Measurements from ENCODE around the gene LMOD1. TPM values are rescaled to one million over a fixed set of nuclear protein-coding genes. Genes with fewer than 3 reads are reported as not detected.

Gene LMOD1
- total and polyA plus RNA-seq, 2 donors from 2014 or later = 9.5 to 33.3 TPM

DNA sequence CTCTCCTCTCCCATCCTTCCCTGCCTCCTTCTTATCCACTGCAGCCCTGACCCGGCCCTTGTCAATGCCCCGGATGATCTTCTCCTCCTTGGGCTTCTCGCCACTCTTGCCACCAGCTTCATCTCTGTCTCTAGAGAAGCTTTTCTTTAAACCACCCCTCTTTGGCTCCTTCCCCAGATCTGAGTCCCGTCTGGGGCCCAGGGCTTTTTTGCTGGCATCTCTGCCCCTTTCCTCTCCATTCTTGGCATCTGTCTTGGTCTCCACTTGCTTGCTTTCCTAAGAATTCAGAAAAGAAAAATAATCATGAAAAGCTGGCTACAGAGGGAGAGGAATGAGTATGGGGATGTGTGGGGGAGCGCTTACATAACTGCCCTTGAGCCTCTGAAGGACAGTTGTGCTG lies 45.9 kb downstream of the LMOD1 start:
- no peak for DNase-seq
- Histone ChIP-seq H3K4me3 (ENCODE audit: low read length in 3 of 3) (no peak overlapping the region), H3K36me3 (ENCODE audit: control insufficient read depth in 2 of 3, insufficient read depth in 3 of 3, low read length in 3 of 3) (no peaks in the 10 kb centered on the region), H3K9me3 (ENCODE audit: control insufficient read depth in 2 of 3, insufficient read depth in 1 of 3, low read length in 3 of 3) (no peaks in the 10 kb centered on the region), H3K27ac (ENCODE audit: low read depth in 2 of 2, low read length in 2 of 2) (no peak overlapping the region), H3K4me1 (ENCODE audit: control insufficient read depth in 2 of 3, insufficient read depth in 2 of 3, low read depth in 1 of 3, low read length in 3 of 3) (peaks cover 0 to 11% (median 0%) of the 10 kb centered on the region in 3 donors), H3K9ac (ENCODE audit: low read length in 3 of 3) (no peak overlapping the region), H3K27me3 (ENCODE audit: control insufficient read depth, insufficient read depth, low read length) (no peaks in the 10 kb centered on the region)
- no peak for FAIRE-seq
- intact Hi-C loops (cut with DNase I) = no loop called here
- TF ChIP-seq, protein P1, sequence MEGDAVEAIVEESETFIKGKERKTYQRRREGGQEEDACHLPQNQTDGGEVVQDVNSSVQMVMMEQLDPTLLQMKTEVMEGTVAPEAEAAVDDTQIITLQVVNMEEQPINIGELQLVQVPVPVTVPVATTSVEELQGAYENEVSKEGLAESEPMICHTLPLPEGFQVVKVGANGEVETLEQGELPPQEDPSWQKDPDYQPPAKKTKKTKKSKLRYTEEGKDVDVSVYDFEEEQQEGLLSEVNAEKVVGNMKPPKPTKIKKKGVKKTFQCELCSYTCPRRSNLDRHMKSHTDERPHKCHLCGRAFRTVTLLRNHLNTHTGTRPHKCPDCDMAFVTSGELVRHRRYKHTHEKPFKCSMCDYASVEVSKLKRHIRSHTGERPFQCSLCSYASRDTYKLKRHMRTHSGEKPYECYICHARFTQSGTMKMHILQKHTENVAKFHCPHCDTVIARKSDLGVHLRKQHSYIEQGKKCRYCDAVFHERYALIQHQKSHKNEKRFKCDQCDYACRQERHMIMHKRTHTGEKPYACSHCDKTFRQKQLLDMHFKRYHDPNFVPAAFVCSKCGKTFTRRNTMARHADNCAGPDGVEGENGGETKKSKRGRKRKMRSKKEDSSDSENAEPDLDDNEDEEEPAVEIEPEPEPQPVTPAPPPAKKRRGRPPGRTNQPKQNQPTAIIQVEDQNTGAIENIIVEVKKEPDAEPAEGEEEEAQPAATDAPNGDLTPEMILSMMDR (IDR thresholded peaks at IDR 0.05; ENCODE audit: borderline replicate concordance, extremely low read depth, insufficient read depth) = no peak

DNA sequence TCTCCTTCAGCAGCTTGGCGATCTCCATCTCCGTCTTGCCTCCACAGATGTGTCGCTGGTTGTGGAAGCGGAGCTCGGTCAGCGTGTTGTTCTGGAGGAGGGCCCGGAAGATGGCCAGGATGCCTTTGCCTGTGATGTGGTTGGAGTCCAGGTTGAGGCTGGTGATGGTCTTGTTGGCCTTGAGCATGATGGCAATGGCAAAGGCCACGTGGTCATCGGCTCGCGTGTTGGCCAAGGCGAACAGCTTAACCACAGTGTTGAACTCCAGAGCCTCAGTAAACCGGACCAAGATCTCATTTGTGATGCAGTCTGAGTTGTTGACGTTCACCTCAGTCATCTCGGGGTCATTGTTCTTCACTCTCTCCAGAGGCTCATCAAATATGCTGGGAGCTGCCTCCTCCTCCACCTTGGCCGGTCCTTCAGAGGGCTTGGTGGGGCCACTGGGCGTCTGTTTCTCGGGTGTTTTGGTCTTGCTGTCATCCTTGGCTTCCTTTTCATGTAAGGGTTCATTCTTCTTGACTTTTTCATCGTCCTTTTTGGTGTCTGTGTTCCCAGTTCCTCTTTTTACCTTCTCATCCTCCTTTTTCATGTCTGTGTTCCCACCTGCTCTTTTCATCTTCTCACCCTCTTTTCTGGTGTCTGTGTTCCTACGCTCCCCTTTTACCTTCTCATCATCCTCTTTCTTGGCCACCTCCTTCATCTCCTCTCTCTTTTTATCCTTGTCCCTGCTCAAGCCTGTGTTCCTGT lies 46.5 kb downstream of the LMOD1 start:
- H3K4me1 ChIP-seq (ENCODE audit: control insufficient read depth in 2 of 3, insufficient read depth in 2 of 3, low read depth in 1 of 3, low read length in 3 of 3) = peaks cover 0 to 6% (median 0%) of the 10 kb centered on the region in 3 donors
- no peak overlapping the region for H3K27ac ChIP-seq (ENCODE audit: low read depth in 2 of 2, low read length in 2 of 2)
- FAIRE-seq (no peak), DNase-seq (no peak)
- intact Hi-C loops (cut with DNase I) = loop anchor here (5.0 kb wide), 1 partner anchor 57 kb away; the partner anchor contains the start of gene TIMM17A
- no peaks in the 10 kb centered on the region for H3K27me3 ChIP-seq (ENCODE audit: control insufficient read depth, insufficient read depth, low read length)
- H3K4me3 ChIP-seq (ENCODE audit: low read length in 3 of 3) = no peak overlapping the region
- H3K36me3 ChIP-seq (ENCODE audit: control insufficient read depth in 2 of 3, insufficient read depth in 3 of 3, low read length in 3 of 3) = no peaks in the 10 kb centered on the region
- TF ChIP-seq, protein P1 (IDR thresholded peaks at IDR 0.05; ENCODE audit: borderline replicate concordance, extremely low read depth, insufficient read depth) = no peak
- no peak overlapping the region for H3K9ac ChIP-seq (ENCODE audit: low read length in 3 of 3)
- H3K9me3 ChIP-seq (ENCODE audit: control insufficient read depth in 2 of 3, insufficient read depth in 1 of 3, low read length in 3 of 3) = no peaks in the 10 kb centered on the region

DNA sequence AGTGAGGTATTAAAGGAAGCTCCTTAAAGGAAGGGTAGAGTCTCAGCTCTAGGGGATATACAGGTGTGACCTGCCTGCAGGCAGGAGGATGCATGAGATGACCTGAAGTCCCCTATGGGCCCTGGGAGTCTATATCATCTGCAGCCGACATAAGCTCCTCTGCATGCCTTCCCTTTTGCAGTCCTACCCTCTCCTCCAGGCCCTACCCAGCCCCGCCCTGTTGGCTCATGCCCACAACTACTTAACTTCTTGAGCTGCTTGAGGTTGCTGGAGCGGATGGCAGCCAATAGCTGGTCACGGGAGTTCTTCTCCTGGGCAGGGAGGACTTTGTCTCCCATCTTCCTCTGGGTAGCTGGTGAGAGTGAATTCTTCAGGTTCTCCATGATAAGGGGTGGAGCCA lies 47.4 kb downstream of the LMOD1 start:
- Histone ChIP-seq H3K4me1 (ENCODE audit: control insufficient read depth in 2 of 3, insufficient read depth in 2 of 3, low read depth in 1 of 3, low read length in 3 of 3) (peaks cover 0 to 8% (median 0%) of the 10 kb centered on the region in 3 donors), H3K27me3 (ENCODE audit: control insufficient read depth, insufficient read depth, low read length) (no peaks in the 10 kb centered on the region), H3K9me3 (ENCODE audit: control insufficient read depth in 2 of 3, insufficient read depth in 1 of 3, low read length in 3 of 3) (no peaks in the 10 kb centered on the region), H3K36me3 (ENCODE audit: control insufficient read depth in 2 of 3, insufficient read depth in 3 of 3, low read length in 3 of 3) (no peaks in the 10 kb centered on the region), H3K4me3 (ENCODE audit: low read length in 3 of 3) (no peak overlapping the region), H3K9ac (ENCODE audit: low read length in 3 of 3) (no peak overlapping the region), H3K27ac (ENCODE audit: low read depth in 2 of 2, low read length in 2 of 2) (no peak overlapping the region)
- DNase-seq (no peak), FAIRE-seq (no peak)
- intact Hi-C loops (cut with DNase I) = loop anchor here (5.0 kb wide), 1 partner anchor 58 kb away; the partner anchor contains the start of gene TIMM17A
- TF ChIP-seq, protein P1 (IDR thresholded peaks at IDR 0.05; ENCODE audit: borderline replicate concordance, extremely low read depth, insufficient read depth) = no peak
